ENCODE measurements around the gene INSIG1. TPM values are rescaled to one million over a fixed set of nuclear protein-coding genes. Genes with fewer than 3 reads are reported as not detected.

Gene INSIG1
- total RNA-seq, 1 experiment from 2014 or later, result 103 TPM

DNA sequence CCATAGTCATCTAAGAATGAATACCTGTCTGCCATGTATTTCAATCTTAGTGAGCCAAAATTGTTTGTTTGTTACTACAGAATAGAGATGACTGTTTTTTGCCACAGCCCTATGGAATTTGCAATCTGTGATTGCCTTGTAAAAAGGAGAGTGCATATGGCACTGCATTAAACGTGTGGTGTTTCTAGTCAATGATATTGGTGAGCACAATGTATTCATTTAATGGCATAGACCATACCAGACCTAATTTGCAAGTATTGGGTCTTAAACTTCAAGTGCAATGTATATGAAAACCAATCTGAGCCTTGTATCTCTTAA lies 11.3 kb downstream of the INSIG1 start:
- H2AFZ ChIP-seq, result no peak overlapping the region
- TF ChIP-seq, protein P1, sequence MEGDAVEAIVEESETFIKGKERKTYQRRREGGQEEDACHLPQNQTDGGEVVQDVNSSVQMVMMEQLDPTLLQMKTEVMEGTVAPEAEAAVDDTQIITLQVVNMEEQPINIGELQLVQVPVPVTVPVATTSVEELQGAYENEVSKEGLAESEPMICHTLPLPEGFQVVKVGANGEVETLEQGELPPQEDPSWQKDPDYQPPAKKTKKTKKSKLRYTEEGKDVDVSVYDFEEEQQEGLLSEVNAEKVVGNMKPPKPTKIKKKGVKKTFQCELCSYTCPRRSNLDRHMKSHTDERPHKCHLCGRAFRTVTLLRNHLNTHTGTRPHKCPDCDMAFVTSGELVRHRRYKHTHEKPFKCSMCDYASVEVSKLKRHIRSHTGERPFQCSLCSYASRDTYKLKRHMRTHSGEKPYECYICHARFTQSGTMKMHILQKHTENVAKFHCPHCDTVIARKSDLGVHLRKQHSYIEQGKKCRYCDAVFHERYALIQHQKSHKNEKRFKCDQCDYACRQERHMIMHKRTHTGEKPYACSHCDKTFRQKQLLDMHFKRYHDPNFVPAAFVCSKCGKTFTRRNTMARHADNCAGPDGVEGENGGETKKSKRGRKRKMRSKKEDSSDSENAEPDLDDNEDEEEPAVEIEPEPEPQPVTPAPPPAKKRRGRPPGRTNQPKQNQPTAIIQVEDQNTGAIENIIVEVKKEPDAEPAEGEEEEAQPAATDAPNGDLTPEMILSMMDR (conservative IDR thresholded peaks at IDR 0.05), result no peak
- TF ChIP-seq EZH2 (IDR thresholded peaks at IDR 0.05; ENCODE audit: low read depth), result no peak
- peaks cover 22% of the 10 kb centered on the region for H3K4me1 ChIP-seq (replicated peaks; ENCODE audit: insufficient read depth)
- BruUV-seq (replicated peaks), result no TSS peak
- H3K4me3 ChIP-seq, result no peak overlapping the region
- H3K36me3 ChIP-seq (ENCODE audit: low read depth), result peaks cover 41% of the 10 kb centered on the region
- H3K4me2 ChIP-seq, result no peak overlapping the region
- intact Hi-C loops (cut with micrococcal nuclease; ENCODE audit: unreplicated experiment), result no loop called here
- H4K20me1 ChIP-seq (ENCODE audit: insufficient read depth), result peaks cover 32% of the 10 kb centered on the region
- H3K27ac ChIP-seq, result no peak overlapping the region
- no peak for DNase-seq
- H3K27me3 ChIP-seq (ENCODE audit: insufficient read depth, low read depth), result peaks cover 4% of the 10 kb centered on the region; the same call in 1 of the 2 replicates
- H3F3A ChIP-seq (ENCODE audit: insufficient read depth, low read depth), result peaks cover 73% of the 10 kb centered on the region
- CTCF ChIA-PET, result no interaction called here
- no peaks in the 10 kb centered on the region for H3K9me2 ChIP-seq (ENCODE audit: insufficient read depth)
- POLR2A ChIA-PET (ENCODE audit: unreplicated experiment), result no interaction called here
- H3K9me3 ChIP-seq (ENCODE audit: insufficient read depth, low read depth), result no peaks in the 10 kb centered on the region
- H3K79me2 ChIP-seq (ENCODE audit: low read depth), result peaks cover 9% of the 10 kb centered on the region

DNA sequence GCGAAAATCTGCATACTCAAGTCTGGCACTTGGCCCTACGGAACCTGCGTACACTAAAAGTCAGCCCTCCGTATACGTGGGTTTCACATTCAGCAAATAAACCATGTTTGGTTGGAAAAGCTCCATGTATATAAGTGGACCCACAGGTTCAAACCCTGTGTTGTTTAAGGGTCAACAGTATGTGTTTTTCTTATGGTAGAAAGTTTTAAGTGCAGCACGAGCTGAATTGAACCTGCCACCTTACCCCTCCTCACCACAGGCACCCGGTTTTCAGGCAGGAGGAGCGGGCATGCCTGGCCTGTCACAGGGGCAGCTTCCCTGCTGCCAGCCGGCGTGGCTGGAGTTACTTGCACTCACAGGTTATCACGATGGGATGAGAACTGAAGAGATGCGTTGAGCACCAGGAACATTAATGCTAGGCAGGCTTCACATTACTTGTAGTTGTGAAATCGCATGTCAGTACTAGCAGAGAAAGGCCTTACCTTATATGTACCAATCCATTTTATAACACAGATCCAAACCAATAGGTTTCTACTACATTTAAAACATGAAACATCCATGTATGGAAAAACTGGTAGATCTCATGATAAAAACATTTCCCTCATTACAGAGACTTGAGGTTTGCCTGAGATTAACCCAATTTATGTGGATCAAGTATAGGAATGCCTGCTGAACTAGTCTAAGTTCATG lies 12.9 kb downstream of the INSIG1 start:
- H4K20me1 ChIP-seq (ENCODE audit: insufficient read depth), result peaks cover 20% of the 10 kb centered on the region
- no peak overlapping the region for H3K4me3 ChIP-seq
- peaks cover 60% of the 10 kb centered on the region for H3F3A ChIP-seq (ENCODE audit: insufficient read depth, low read depth)
- H3K4me1 ChIP-seq (replicated peaks; ENCODE audit: insufficient read depth), result peaks cover 22% of the 10 kb centered on the region
- TF ChIP-seq, protein P1 (conservative IDR thresholded peaks at IDR 0.05), result no peak
- no peak for TF ChIP-seq EZH2 (IDR thresholded peaks at IDR 0.05; ENCODE audit: low read depth)
- peaks cover 10% of the 10 kb centered on the region; the same call in 1 of the 2 replicates for H3K27me3 ChIP-seq (ENCODE audit: insufficient read depth, low read depth)
- no peaks in the 10 kb centered on the region for H3K9me2 ChIP-seq (ENCODE audit: insufficient read depth)
- DNase-seq, result no peak
- ChIA-PET POLR2A (ENCODE audit: unreplicated experiment) (no interaction called here), CTCF (no interaction called here)
- no peak overlapping the region for H2AFZ ChIP-seq
- H3K36me3 ChIP-seq (ENCODE audit: low read depth), result peaks cover 31% of the 10 kb centered on the region
- no peaks in the 10 kb centered on the region for H3K9me3 ChIP-seq (ENCODE audit: insufficient read depth, low read depth)
- H3K27ac ChIP-seq, result no peak overlapping the region
- intact Hi-C loops (cut with micrococcal nuclease; ENCODE audit: unreplicated experiment), result no loop called here
- no TSS peak for BruUV-seq (replicated peaks)
- no peak overlapping the region for H3K4me2 ChIP-seq
- peaks cover 3% of the 10 kb centered on the region; the same call in 1 of the 2 replicates for H3K79me2 ChIP-seq (ENCODE audit: low read depth)

DNA sequence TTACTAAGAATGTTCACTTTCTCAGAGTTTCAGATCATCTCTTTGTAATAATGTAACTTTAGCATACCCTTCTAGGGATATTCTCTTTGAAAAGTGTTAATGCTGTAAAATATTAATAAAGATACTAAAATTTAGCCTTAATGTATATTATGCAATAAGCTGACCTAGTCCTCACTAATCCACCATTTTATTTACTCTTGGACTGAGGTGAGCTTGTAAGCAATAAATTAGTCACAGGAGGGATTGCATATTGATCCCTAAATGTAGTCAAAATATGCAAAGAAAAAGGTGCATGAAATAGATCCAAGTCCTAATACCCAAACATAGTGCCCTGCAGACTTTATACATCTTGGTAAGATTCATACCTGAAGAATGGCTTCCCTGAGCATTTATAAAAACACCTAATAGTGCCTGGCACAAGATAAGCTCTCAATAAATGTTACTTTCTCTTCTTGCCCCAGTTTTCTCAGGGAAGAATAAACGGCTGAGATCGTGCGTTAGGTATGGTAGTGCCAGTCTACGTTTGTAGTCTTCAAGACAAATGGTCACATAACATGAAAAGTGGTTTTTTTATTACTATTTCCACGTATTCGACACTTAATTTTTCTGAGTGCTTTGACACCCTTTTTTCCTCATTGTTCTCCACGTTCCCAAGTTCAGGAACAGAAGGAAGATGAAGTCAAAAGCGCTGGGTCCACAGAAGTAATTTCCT lies 14.3 kb downstream of the INSIG1 start:
- Histone ChIP-seq H3K4me1 (replicated peaks; ENCODE audit: insufficient read depth) (peaks cover 19% of the 10 kb centered on the region), H3K79me2 (ENCODE audit: low read depth) (peaks cover 3% of the 10 kb centered on the region; the same call in 1 of the 2 replicates), H3K27ac (no peak overlapping the region), H4K20me1 (ENCODE audit: insufficient read depth) (peaks cover 6% of the 10 kb centered on the region; the same call in 1 of the 2 replicates), H3K27me3 (ENCODE audit: insufficient read depth, low read depth) (peaks cover 20% of the 10 kb centered on the region), H3K36me3 (ENCODE audit: low read depth) (peaks cover 29% of the 10 kb centered on the region), H3K4me3 (no peak overlapping the region), H3K9me3 (ENCODE audit: insufficient read depth, low read depth) (no peaks in the 10 kb centered on the region), H3K9me2 (ENCODE audit: insufficient read depth) (no peaks in the 10 kb centered on the region), H3K4me2 (no peak overlapping the region), H2AFZ (no peak overlapping the region), H3F3A (ENCODE audit: insufficient read depth, low read depth) (peaks cover 46% of the 10 kb centered on the region)
- TF ChIP-seq, protein P1 (conservative IDR thresholded peaks at IDR 0.05), result no peak
- no peak for TF ChIP-seq EZH2 (IDR thresholded peaks at IDR 0.05; ENCODE audit: low read depth)
- CTCF ChIA-PET, result no interaction called here
- BruUV-seq (replicated peaks), result no TSS peak
- intact Hi-C loops (cut with micrococcal nuclease; ENCODE audit: unreplicated experiment), result no loop called here
- DNase-seq, result no peak
- POLR2A ChIA-PET (ENCODE audit: unreplicated experiment), result interaction anchor here (0.7 kb wide), 1 partner anchor 8 kb away, joined by 4 read pairs; no protein-coding TSS in a partner anchor

Measured in PC-9 (cell line).